GM03348 (cell line): ENCODE data around the gene ZNF507.
"Not testable (repeated sequence)": the region's sequence is repeated elsewhere in the genome, so short reads cannot be mapped to it uniquely, and the experiment has no call there.

Experiments used
- DNase-seq: peaks from one replicate; pipeline ENCODE4 v3.0.0; 2012; ENCODE audit warnings: low spot score

ZNF507 gene

GRCh38 chr19:32368787-32369186 lies 23.4 kb downstream of the ZNF507 start:
- DNase-seq = no peak

GRCh38 chr19:32372726-32373517 lies 27.5 kb downstream of the ZNF507 start:
- DNase-seq = no peak

GRCh38 chr19:32373585-32374295 lies 28.3 kb downstream of the ZNF507 start:
- peak; percentile 88 for DNase-seq

GRCh38 chr19:32374362-32374761 lies 29.0 kb downstream of the ZNF507 start:
- DNase-seq = not testable (repeated sequence)

GRCh38 chr19:32377088-32377487 lies 31.7 kb downstream of the ZNF507 start:
- DNase-seq = not testable (repeated sequence)

GRCh38 chr19:32380269-32380668 lies 34.9 kb downstream of the ZNF507 start:
- no peak for DNase-seq

GRCh38 chr19:32387701-32388392 lies 42.4 kb downstream of the ZNF507 start:
- peak; percentile 70 for DNase-seq

- DNase-seq = no peak
Observed at GRCh38 chr19:32388393-32388855, 43.0 kb downstream of the ZNF507 start.

GRCh38 chr19:32392901-32393300 lies 47.5 kb downstream of the ZNF507 start:
- DNase-seq = no peak

GRCh38 chr19:32396046-32396652 lies 50.7 kb downstream of the ZNF507 start:
- no peak for DNase-seq

GRCh38 chr19:32397671-32398101 lies 52.3 kb downstream of the ZNF507 start:
- peak; percentile 84 for DNase-seq

GRCh38 chr19:32401992-32402391 lies 56.6 kb downstream of the ZNF507 start:
- DNase-seq = no peak

- no peak for DNase-seq
Observed at GRCh38 chr19:32403291-32403995, 58.0 kb downstream of the ZNF507 start.

GRCh38 chr19:32404213-32404932 lies 59.0 kb downstream of the ZNF507 start:
- DNase-seq = no peak

GRCh38 chr19:32404933-32405430 lies 59.6 kb downstream of the ZNF507 start:
- DNase-seq = peak; percentile 68

- DNase-seq = peak; percentile 99
Observed at GRCh38 chr19:32405431-32406160, 60.2 kb downstream of the ZNF507 start, which contains the start of gene DPY19L3. TSS of gene DPY19L3 (plus strand) at chr19:32405770. CDS start at chr19:32408254, 2,484 bp downstream.

GRCh38 chr19:32406161-32407003 lies 61.0 kb downstream of the ZNF507 start:
- peak; percentile 8 for DNase-seq
